LoVo (cell line): Measurements from ENCODE around the gene FAM81A.
"Not testable (repeated sequence)": the region's sequence is repeated elsewhere in the genome, so short reads cannot be mapped to it uniquely, and the experiment has no call there.

Source experiments
- DNase-seq: peaks from one replicate; pipeline ENCODE4 v3.0.0-alpha.2; 2016; ENCODE audit warnings: low spot score

The FAM81A gene

GRCh38 chr15:59428898-59429297, 9.1 kb upstream of the FAM81A start:
- DNase-seq = not testable (repeated sequence)

- no peak for DNase-seq
These were observed 5.6 kb upstream of the FAM81A start for GRCh38 chr15:59432389-59432788.

GRCh38 chr15:59434481-59434880, 3.5 kb upstream of the FAM81A start:
- DNase-seq = no peak

GRCh38 chr15:59436774-59437141, 1.2 kb upstream of the FAM81A start:
- no peak for DNase-seq

- DNase-seq = no peak
These were observed 707 bp upstream of the FAM81A start for GRCh38 chr15:59437142-59437816.

- no peak for DNase-seq
These were observed 772 bp downstream of the FAM81A start for GRCh38 chr15:59438625-59439290.

- no peak for DNase-seq
These were observed 1.6 kb downstream of the FAM81A start for GRCh38 chr15:59439576-59439975.

GRCh38 chr15:59443341-59444072, 5.5 kb downstream of the FAM81A start:
- no peak for DNase-seq

GRCh38 chr15:59444081-59444835, 6.3 kb downstream of the FAM81A start:
- DNase-seq = no peak

- DNase-seq = no peak
These were observed 7.1 kb downstream of the FAM81A start for GRCh38 chr15:59444980-59445545.

- DNase-seq = no peak
These were observed 8.4 kb downstream of the FAM81A start for GRCh38 chr15:59446232-59446957.

- no peak for DNase-seq
These were observed 9.4 kb downstream of the FAM81A start for GRCh38 chr15:59447367-59447766.

- no peak for DNase-seq
These were observed 10.9 kb downstream of the FAM81A start for GRCh38 chr15:59448871-59449270.

- DNase-seq = no peak
These were observed 15.7 kb downstream of the FAM81A start for GRCh38 chr15:59453474-59454215.

GRCh38 chr15:59456114-59456513, 18.1 kb downstream of the FAM81A start:
- DNase-seq = peak; percentile 81

GRCh38 chr15:59457103-59457502, 19.1 kb downstream of the FAM81A start:
- peak; percentile 11 for DNase-seq

GRCh38 chr15:59461521-59461920, 23.5 kb downstream of the FAM81A start:
- DNase-seq = no peak

- no peak for DNase-seq
These were observed 35.2 kb downstream of the FAM81A start for GRCh38 chr15:59473226-59473625.

GRCh38 chr15:59475161-59475560, 37.2 kb downstream of the FAM81A start:
- not testable (repeated sequence) for DNase-seq

- no peak for DNase-seq
These were observed 46.4 kb downstream of the FAM81A start for GRCh38 chr15:59484399-59484798.

GRCh38 chr15:59485036-59485435, 47.0 kb downstream of the FAM81A start:
- DNase-seq = no peak
